Right forelimb (tissue), 1 donor: ENCODE results near the gene ITPKC.

ENCODE experiments used
- DNase-seq: peaks from one replicate; pipeline ENCODE4 v3.0.0-alpha.2; 2018

The ITPKC gene

GRCh38 chr19:40716482-40717324, at the start of gene ITPKC, which contains the start of gene COQ8B:
Gene ITPKC, plus strand, starts transcription at chr19:40717112. Its CDS starts 24 bp downstream, at chr19:40717136.
Gene COQ8B, minus strand, starts transcription at chr19:40716886. Its CDS starts 2,254 bp downstream, at chr19:40714632.
- peak; percentile 100 for DNase-seq

DNA sequence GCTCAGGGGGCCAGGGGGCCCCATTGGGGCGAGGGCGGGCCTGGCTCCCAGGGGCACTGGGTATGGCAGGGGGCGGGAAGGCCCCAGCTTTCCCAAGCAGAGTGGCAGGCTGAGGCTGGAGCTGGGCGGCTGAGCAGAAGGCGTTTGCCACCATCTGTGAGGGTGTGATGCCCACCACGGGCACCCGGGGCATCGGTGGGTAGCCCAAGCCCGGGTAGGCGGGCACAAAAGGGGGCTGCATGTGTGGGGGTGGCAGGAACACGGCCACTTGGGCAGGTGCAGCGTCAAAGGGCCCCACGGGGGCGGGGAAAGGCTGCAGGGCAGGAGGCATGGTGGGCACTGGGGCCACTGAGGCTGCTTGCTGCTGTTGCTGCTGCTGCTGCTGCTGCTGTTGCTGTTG, 49.3 kb upstream of the ITPKC start:
- DNase-seq = no peak

- no peak for DNase-seq
These were observed 47.8 kb upstream of the ITPKC start for GRCh38 chr19:40668991-40669614.

DNA sequence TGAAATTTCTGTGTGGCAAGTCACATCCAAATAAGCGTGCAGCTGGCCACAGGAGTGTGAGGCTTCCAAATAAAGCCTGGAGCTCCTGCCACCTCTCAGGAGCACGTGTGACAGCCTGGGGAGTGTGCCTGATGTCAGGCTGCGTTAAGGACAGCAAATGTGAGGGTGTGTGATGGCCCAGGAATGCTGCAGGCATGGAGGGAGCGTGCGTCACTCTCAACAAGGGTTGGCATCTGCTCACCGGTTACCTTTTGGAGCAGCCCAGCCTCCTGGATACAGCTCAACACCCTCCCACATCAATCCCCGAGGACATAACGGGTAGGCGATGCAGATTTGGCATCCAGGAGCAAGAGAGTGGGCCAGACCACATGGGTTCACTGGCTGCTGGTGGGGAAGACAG, 45.5 kb upstream of the ITPKC start:
- no peak for DNase-seq

DNA sequence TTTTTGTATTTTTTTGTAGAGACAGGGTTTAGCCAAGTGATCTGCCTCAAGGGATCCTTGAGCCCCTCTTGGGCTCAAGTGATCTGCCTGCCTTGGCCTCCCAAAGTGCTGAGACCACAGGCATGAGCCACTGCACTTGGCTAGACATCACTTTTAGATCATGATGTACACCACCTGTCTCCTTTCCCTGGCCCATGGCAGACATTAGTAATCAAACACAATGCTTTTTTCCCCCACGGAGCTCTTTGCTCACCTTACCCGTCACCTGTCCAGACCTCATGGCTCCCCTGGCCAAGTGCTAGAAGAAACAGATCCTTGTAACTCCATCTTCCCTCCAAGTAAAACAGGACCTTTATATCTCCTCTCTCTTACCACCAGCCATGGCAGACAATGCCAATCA, 44.9 kb upstream of the ITPKC start:
- no peak for DNase-seq

DNA sequence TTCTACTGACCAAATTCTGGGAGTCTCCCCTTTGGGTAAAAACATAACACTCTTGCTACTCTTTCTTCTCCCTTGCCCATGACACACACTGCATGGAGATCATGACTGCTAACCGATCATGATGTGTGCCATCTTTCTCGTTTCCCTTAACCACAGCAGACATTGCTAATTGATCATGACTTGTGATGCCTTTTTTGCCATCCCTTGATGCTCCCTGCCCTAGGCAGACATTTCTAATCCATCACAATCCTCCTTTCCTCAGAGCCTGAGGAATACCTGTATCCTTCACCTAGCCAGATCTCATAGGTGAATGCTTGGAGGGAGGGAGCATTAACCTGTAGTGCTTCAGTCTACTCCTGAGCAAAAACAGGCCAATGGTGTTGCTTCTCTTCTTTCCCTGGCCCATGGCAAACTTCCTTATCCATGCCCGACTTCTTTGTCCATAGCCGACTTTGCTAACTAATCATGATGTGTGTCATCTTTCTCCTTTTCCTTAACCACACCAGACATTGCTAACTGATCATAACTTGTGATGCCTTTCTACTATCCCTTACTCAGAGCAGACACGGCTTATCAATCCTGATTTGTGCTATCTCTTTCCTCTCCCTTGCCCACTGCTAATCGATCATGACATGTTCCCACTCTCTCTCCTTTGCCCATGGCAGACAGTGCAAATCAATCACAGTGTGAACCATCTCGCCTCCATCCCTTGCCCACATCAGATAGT, 44.2 kb upstream of the ITPKC start:
- DNase-seq = no peak

GRCh38 chr19:40673397-40673796, 43.5 kb upstream of the ITPKC start:
- no peak for DNase-seq

DNA sequence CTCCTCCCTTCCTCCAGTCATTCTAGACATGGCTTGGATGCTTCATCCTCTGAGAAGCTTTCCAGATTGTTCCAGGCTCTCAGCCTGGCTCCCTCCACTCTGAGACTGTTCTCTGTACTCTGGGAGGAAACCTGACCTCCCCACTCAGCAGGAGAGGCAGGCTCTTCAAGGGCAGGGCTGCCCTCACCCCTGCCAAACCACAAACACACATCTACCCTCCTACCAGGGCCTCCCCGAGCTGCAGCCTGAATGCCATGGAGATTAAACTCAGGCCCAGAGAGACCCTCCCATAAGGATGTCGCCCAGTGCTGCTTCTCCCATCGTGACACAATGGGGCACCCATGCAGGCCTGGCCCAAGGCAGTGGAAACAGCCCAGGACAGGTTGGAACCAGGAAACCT, 42.6 kb upstream of the ITPKC start:
- DNase-seq = no peak

GRCh38 chr19:40677156-40677555, 39.8 kb upstream of the ITPKC start:
- DNase-seq = no peak

- DNase-seq = no peak
These were observed 35.9 kb upstream of the ITPKC start for GRCh38 chr19:40681039-40681438.

- DNase-seq = no peak
These were observed 34.4 kb upstream of the ITPKC start for GRCh38 chr19:40682431-40682964.

DNA sequence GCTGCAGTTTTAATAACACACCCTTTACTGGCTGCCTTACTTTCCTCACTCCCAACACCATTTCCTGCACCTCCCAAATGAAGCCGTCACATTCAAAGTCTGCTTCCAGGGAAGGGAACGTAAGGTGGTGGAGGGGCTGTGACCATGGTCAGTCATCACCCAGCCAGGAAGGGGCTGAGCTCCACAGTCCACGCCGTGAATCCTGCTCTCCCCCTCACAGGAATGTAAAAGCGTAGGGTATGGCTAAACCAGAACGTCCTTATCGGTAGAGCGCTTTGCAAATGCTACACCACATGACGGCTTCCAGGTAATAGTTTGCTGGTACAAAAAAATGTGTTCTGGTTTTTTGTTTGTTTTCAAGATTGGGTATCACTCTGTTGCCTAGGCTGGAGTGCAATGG, 33.5 kb upstream of the ITPKC start:
- no peak for DNase-seq

- no peak for DNase-seq
These were observed 32.6 kb upstream of the ITPKC start for GRCh38 chr19:40684280-40684679.

- DNase-seq = no peak
These were observed 31.8 kb upstream of the ITPKC start for GRCh38 chr19:40685016-40685526.

DNA sequence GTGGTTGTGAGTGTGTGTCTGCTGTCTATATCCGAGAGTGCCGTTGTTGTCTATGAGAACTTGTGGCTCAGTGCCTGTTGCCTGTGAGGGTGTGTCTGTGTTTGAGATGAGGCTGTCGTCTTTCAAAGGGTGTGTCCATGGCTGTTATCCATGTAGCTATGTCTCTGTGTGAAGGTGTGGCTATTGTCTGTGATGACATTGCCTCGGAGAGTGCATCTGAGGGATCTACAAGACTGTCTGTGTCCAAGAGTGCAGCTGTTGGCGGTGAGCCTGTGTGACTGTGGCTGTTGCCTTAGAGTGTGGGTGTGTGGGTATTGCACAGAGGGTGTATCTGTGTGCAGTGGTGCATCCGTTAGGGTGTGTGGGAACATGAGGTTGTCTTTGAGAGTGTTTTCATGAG, 31.3 kb upstream of the ITPKC start:
- no peak for DNase-seq

- DNase-seq = no peak
These were observed 29.9 kb upstream of the ITPKC start for GRCh38 chr19:40686882-40687524.

DNA sequence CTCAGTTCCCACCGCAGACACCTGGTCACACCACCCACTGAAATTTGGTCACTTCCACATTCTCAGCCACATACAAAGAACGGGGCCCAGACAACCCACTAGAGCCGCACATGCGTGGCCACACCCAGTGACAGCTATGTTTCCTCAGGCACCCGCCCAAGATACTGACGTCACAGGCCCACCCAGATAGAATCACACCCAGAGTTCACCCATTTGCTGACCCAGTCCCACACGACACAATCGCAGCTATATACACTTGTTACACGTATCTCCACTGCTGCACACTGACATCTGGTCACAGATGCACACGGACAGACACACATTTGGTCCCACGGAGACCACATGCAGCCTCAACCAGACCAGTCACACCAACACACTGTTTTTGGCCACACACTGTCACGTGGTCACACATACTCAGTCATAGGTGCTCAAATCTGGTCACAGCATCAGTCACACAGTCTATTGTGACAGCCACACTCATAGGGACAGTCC, 29.3 kb upstream of the ITPKC start:
- DNase-seq = peak; percentile 85

- no peak for DNase-seq
These were observed 28.6 kb upstream of the ITPKC start for GRCh38 chr19:40688309-40688708.

DNA sequence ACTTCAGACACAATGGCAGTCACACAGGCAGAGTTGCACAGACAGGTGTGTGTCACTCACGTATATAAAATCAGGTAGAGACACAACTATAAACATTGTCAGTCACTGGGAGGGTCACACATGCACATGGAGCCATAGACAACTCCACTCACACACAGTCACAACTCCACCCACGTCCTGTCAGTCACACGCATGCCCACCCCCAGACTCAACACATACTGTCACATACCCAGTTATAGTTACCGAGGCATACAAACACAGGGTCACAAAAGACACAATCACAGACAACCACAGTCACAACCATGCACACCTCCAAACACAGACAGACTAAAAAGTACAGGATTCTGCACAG, 27.9 kb upstream of the ITPKC start:
- DNase-seq = no peak

- DNase-seq = no peak
These were observed 27.4 kb upstream of the ITPKC start for GRCh38 chr19:40689339-40690049.

DNA sequence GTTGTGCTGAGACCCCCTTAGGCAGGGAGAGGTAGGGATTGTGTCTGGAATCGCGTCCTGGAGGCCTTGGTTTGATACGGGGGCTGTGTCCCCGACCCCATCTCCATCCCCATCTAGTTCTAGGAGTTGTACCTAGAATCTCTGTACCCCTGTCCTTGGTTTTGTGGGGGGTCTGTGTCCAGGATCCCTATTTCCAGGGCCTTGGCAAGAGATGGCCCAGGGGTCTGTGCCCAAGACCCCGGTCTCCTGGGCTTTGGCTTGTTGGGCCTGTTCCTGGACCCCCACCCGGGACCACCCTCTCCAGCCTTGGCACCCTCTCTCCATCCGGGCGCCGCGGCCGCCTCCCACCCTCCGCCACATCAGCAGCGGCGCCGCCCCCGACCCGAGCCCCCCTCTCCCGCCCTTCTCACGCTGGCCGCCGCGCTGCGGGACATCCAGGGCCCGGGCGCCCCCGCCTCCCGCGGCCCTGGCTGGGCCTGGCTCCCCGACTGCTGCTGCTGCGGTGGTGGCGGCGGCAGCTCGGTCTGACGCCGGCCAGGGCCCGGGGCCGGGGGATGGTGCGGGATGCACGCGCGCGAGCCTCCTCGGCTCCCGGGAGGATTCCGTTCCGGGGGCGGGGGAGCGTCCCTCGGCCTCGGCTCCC, 26.7 kb upstream of the ITPKC start, which contains the start of gene NUMBL:
NUMBL (minus strand) TSS at position 602 of the 643 bp plus-strand sequence; CDS start at position 434, 168 bp downstream.
- no peak for DNase-seq
